NCI-H2196 (cell line): ENCODE results near the gene ZNF668.
"Not testable (repeated sequence)": the region's sequence is repeated elsewhere in the genome, so short reads cannot be mapped to it uniquely, and the experiment has no call there.

ENCODE experiments used
- DNase-seq: peaks from one replicate; lab custom pipeline; 2025; ENCODE audit not compliant: unreplicated experiment; lab: John Stamatoyannopoulos, UW

The ZNF668 gene

GRCh38 chr16:31016018-31016417 lies 58.0 kb downstream of the ZNF668 start:
- no peak for DNase-seq

GRCh38 chr16:31013292-31013691 lies 60.7 kb downstream of the ZNF668 start:
- DNase-seq, result not testable (repeated sequence)

DNA sequence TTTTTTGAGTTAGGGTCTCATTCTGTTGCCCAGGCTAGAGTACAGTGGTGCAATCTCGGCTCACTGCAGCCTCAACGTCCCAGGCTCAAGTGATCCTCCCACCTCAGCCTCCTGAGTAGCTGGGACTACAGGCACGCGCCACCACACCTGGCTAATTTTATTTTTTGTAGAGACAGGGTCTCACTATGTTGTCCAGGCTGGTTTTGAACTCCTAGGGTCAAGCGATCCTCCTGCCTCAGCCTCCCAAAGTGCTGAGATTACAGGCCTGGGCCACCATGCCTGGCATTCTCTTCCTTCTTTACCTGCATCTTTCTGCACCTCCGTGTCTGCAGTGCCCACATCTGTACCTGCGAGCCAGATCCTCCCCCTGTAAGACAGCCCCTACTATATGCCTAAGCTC lies 62.2 kb downstream of the ZNF668 start:
- DNase-seq, result not testable (repeated sequence)
